GM12891 (cell line): ENCODE data around the gene USP7.

Experiments
- PAX5 ChIP-seq: IDR thresholded peaks from 2 replicates; pipeline ENCODE4 v1.6.1; 2011; ENCODE audit warnings: low read length, moderate library complexity, mild to moderate bottlenecking; ENCODE audit not compliant: insufficient read depth, severe bottlenecking
- POLR2A ChIP-seq: IDR thresholded peaks from 2 replicates; pipeline ENCODE4 v1.6.1; 2011; ENCODE audit warnings: low read depth, low read length, control low read depth
- POLR2AphosphoS5 ChIP-seq: IDR thresholded peaks from 2 replicates; pipeline ENCODE4 v1.6.1; 2011; ENCODE audit warnings: low read depth, low read length, control low read depth
- POU2F2 ChIP-seq: IDR thresholded peaks from 2 replicates; pipeline ENCODE4 v1.6.1; 2011; ENCODE audit warnings: low read depth, mild to moderate bottlenecking, control low read depth, low read length, moderate library complexity
- TAF1 ChIP-seq: IDR thresholded peaks from 2 replicates; pipeline ENCODE4 v1.6.1; 2011; ENCODE audit warnings: low read depth, low read length, control low read depth

DNA sequence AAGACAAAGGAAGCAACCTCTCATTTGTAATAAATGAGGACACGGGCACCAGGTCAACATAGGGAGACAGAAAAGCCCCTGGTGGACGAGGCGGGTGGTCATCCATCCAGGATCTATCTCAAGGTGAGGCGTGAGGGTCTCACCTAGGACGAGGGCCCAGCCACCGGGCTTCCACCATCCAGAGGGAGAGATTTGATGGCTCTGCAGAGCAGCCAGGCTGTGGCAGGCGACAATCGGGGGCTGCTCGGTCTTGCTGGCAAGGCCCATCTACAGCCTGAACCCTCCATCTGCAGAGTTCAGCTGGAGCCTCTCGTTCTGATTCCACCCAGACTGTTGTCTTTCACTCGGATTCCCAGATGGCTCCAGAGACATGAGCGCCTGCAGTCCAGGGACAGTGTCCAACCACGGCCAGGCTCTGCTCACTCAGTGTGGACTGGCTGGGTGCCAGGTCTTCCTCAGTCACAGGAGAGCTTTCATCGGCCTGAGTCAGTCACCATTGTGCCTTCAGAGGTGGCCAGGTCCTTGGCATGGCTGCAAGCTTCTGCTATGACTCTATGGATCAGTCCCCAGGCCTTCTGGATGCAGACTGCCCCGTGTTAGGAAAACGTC lies 75.7 kb downstream of the USP7 start:
- no peak; the same call in 1 of the 2 replicates for TF ChIP-seq POLR2AphosphoS5
- no peak for TF ChIP-seq POLR2A
- TF ChIP-seq PAX5 = no peak
- TF ChIP-seq TAF1 = no peak
- no peak for TF ChIP-seq POU2F2
